Measurements from ENCODE around the gene SDC1.

SDC1 gene

GRCh38 chr2:20213651-20214565, 11.0 kb downstream of the SDC1 start:
- DNase-seq, result no peak

DNA sequence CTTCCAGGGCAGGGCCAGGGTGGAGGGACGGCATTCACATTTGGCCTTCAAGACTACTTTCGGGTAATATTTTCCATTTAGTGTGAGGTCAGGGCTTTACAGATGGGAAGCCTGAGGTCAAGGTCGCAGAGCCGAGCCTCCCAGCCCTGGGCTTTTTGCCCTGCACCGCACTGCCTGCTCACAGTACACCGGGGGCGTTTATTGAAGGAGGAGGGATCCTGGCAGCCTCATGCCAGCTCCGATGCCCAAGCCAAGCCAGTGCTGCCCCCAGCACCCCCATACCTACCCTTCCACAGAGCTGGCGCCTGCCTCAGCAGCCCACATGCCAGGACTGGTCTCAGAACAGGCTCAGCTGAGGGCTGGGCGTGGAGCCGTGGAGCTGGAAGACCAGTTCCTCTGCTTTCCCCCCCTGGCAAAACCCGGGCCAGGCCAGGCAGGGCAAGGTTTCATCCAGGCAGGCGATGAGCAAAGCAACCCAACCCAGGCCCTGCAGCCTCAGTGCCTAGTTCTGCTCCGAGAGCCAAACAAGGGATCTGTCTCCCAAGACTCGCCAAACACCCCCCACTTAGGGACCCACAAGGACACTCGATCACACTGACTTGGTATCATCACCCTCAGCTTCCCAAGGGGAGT, 11.9 kb downstream of the SDC1 start:
- DNase-seq, result no peak

GRCh38 chr2:20212459-20212870, 12.5 kb downstream of the SDC1 start:
- DNase-seq, result no peak

GRCh38 chr2:20211860-20212458, 13.0 kb downstream of the SDC1 start:
- no peak for DNase-seq

GRCh38 chr2:20211420-20211819, 13.5 kb downstream of the SDC1 start:
- no peak for DNase-seq

DNA sequence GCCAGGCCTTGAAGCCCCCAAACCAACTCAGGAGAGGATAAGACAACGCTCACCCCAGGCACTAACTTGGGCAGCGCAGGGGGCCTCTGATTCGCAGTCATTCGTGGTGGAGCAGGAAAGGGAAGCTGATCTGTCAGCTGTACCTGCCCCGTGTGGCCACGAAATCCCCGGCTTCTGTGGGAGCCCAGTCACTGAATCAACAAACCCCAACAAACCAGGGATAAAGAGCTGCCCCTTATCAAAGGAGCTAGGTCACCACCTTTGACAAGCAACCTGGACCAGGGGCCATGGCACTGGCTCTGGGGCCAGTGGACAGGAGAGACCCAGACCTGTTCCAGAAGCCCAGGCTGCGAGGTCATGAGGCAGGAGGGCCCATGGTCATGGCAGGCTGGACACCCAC, 14.5 kb downstream of the SDC1 start:
- no peak for DNase-seq

- DNase-seq, result peak; percentile 73
These were observed 15.4 kb downstream of the SDC1 start for GRCh38 chr2:20209373-20210109.

DNA sequence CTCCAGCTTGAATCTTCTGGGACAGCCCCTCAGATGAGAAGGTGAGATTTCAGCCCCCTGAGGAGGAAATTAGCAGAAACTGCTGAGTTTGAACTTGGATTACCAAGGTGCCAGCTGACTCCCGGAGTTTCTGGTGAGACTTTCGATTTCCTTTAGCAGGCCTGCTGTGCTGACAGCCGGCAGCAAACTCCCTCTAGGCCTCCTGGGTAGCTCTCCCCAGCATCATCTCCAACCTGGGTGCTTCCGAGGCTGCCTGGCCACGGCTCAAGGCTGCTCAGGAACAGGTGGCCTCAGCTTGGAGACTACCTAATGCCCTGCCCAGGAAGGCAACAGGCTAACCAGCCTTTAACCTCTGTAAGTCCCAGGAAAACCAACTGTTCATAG, 16.5 kb downstream of the SDC1 start:
- no peak for DNase-seq

DNA sequence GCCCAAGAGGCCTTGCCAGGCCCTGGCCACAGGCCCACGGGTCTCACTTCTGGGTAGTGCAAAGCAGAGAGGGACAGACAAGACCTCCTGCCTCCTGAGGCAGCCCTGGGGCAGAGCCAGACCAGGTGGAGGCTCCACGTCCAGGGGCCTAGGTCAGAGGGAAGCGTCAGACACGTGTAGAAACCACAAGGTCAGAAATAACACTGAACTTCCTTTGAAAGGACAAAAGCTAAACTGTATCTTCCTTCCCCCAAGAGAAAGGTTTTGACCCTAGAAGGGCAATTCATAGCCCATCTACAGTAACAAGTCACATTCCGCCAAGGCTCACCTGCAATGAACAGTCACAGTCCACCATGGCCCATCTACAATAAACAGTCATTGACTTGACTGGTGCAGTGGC, 17.9 kb downstream of the SDC1 start:
- no peak for DNase-seq

- no peak for DNase-seq
These were observed 18.9 kb downstream of the SDC1 start for GRCh38 chr2:20205915-20206524.

DNA sequence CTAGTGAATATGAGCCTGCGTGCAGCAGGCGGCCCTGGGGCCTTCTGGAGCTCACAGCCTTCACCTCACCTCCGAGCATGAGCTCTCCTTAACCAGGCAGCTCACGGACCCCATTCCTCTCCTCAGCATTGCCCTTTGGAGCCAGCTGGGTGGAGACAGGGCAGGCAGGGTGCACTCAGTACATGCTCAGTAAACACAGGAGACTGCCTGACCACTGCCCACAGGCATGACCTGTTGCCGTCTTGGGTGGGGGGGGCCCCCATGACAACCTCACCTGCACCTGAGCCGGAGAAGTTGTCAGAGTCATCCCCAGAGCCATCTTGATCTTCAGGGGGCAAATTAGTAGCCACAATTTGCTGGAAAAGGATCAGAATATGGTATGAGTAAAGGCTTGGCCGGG, 19.9 kb downstream of the SDC1 start:
- DNase-seq, result no peak

DNA sequence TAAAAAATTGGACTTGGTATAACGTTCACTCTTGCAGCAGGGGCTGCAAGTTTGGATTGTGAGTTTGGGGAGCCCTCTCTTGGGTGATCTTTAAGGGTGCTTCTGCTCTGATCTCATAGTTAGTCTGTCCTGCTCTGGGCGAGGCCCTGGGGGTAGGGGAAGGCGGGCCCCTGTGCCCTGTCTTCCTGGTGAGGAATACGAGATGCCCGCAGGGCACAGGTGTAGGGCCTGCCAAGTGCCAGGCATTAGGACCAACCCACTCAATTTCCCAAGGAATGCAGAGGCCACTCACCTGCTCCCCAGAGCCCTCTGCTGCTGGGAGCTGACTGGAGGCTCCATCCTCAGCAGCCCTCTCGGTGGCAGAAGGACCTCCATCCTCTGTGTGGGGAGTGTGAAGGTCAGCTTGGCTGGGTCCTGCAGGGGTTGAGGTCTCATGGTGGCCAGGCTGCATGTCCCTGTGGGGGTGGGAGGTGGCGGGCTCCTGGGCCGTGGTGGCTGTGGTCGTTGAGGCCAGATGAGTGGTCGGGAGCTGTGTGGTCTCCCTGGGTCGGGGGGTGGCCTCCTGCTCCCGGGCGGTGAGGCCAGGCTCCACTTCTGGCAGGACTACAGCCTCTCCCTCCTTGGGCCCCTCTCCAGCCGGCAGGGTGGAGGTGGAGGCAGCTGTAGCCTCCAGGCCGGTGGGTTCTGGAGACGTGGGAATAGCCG, 21.3 kb downstream of the SDC1 start:
- no peak for DNase-seq

DNA sequence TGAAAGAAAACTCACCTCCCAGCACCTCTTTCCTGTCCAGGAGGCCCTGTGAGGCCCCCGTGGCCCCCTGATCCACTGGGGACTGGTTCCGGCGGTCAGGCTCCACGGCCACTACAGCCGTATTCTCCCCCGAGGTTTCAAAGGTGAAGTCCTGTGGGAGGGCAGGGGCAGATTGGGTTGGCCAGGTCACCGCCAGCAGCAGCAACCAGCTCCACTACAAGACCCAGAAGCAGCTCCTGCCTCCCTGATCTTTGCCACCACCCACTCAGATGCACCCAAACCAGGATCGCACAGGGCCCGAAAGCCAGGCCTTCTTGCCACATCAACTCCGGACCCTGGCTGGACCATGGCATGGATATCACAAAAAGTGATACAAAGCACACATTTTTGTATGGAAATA, 21.9 kb downstream of the SDC1 start:
- no peak for DNase-seq

DNA sequence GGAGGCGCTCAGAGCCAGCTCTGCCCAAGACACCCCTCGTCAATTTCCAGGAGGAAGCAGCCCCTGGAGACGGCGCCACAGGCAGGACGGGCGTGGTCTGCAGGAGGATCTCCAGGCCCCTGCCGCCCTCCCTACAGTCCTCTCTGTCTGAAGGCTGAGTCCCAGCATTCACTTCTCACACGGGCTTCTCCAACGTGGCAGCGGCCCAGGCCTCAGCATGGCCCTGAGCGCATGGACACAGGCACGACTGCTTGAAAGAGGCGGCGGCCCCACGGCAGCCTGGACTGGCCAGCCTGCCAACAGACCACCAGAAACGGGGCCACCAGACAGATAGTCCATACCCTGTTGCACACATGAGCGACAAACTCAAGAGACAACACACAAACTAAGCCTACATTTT, 23.3 kb downstream of the SDC1 start:
- no peak for DNase-seq

GRCh38 chr2:20200697-20201555, 24.0 kb downstream of the SDC1 start:
- DNase-seq, result no peak

- no peak for DNase-seq
These were observed 25.2 kb downstream of the SDC1 start for GRCh38 chr2:20199633-20200270.

DNA sequence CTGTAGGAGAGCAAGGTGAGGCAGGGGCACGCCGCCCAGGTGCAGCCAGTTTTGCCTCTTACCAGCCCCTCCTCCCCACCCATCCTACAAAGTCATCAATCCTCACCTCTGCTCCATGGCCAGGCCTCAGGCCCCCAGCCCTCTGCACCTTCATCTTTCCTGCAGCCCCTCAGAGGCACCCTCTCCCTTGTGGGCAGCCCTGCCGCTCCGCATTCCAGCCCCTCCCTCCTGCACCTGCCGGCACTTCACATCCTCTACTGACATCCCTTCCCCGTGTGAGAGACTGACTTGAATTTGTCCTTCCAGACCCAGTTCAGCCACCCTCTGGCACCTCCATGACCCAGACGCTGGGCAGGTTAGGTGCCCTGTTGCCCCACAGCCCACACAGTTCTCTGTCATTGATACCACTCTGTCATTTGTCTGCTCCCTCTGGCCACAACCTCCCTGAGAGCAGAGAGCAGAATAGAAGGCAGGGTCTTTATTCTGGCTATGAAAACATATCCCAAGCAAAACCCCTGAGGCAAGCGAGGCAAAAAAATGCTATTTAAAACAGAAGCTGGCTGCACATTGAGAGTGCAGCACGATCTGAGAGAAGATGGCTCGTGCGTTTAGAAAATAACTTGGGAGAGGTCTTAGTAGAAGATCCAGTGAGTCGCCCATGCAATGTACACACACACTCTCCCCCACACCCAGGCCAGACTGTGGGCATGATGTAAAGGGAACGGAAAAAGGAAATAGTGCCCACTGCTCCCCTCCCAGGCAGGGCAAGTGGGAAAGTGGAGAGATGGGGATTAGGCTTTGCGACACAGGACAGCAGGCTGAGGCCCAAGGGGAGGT, 25.9 kb downstream of the SDC1 start:
- DNase-seq, result no peak

DNA sequence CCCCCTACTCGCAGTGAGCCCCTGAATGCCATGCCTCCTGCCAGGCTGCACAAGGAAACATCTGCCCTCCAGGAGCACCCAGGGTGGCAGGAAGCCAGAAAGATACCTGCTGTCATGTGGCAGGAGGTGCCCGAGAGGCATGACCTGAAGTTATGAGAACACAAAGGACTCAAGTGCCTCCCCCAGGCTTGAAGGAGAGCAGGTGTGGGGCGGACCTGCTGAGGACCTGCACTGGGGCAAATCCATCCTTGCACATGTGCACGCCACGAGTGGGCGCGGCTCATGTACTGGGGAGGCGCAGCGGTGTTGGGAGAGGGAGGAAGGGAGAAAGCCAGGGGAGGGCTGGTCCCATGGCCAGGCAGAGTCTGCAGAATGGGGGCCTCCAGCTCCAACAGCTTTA, 26.9 kb downstream of the SDC1 start:
- DNase-seq, result no peak

- DNase-seq, result no peak
These were observed 27.7 kb downstream of the SDC1 start for GRCh38 chr2:20197192-20197591.

All from femur (tissue), 1 donor.